ENCODE data around the gene TADA3. TPM values are rescaled to one million over a fixed set of nuclear protein-coding genes. Genes with fewer than 3 reads are reported as not detected.

TADA3 gene
- total and polyA plus RNA-seq, 9 of the 15 experiments (the other 6 are each of a cell fraction or from before 2014, with no cell fraction given) = 4.1 to 110 (median 74.8) TPM

GRCh38 chr3:9803494-9803893 lies 11.2 kb upstream of the TADA3 start (continued):
- TF ChIP-seq AFF4 (CRISPR knock-in tag; IDR thresholded peaks at IDR 0.05) (no peak), CTCFL (IDR thresholded peaks at IDR 0.05; ENCODE audit: borderline replicate concordance, insufficient read depth, low read depth, low read length, poor library complexity, severe bottlenecking) (no peak), ZNF57 (CRISPR knock-in tag; IDR thresholded peaks at IDR 0.05) (no peak), YY1 (IDR thresholded peaks at IDR 0.05; ENCODE audit: borderline replicate concordance in 1 of 3, control insufficient read depth in 1 of 3, extremely low read depth in 1 of 3, insufficient read depth in 3 of 3, insufficient read length in 1 of 3, insufficient replicate concordance in 2 of 3, low read depth in 1 of 3, low read length in 2 of 3) (no peak), ZKSCAN1 (IDR thresholded peaks at IDR 0.05; ENCODE audit: low read depth, low read length) (no peak), POLR2AphosphoS5 (IDR thresholded peaks at IDR 0.05; ENCODE audit: control insufficient read depth, insufficient read depth, low read depth, low read length) (no peak), NELFE (IDR thresholded peaks at IDR 0.05; ENCODE audit: insufficient read depth, insufficient read length) (no peak), GATAD2B (IDR thresholded peaks at IDR 0.05; ENCODE audit: borderline replicate concordance) (no peak), ATF4 (CRISPR knock-in tag; IDR thresholded peaks at IDR 0.05) (no peak), ZC3H8 (IDR thresholded peaks at IDR 0.05) (no peak), ZNF324 (CRISPR knock-in tag; IDR thresholded peaks at IDR 0.05) (no peak), VEZF1 (CRISPR knock-in tag; IDR thresholded peaks at IDR 0.05) (no peak), ARID3B (CRISPR knock-in tag; IDR thresholded peaks at IDR 0.05; ENCODE audit: borderline replicate concordance) (no peak), BCOR (IDR thresholded peaks at IDR 0.05) (no peak), HIVEP1 (CRISPR knock-in tag; IDR thresholded peaks at IDR 0.05) (no peak), TFE3 (CRISPR knock-in tag; IDR thresholded peaks at IDR 0.05) (no peak)

Measured in K562 (cell line).